RWPE2 (cell line): ENCODE results near the gene CDK10.

Experiments used
- ATAC-seq: fragments of 200-7000 bp; cut with Tn5 transposase; 3 replicates; pipeline ENCODE4 v1.9.1; 2021; ENCODE audit warnings: low read depth
- DNase-seq: peaks from one replicate; pipeline ENCODE4 v3.0.0-alpha.2; 2020; ENCODE audit warnings: low spot score
- H3K27ac ChIP-seq: fragments of 450-650 bp; 2 replicates; pipeline ENCODE4 v1.5.1; 2017; ENCODE audit warnings: mild to moderate bottlenecking; ENCODE audit not compliant: poor library complexity, severe bottlenecking
- H3K27me3 ChIP-seq: fragments of 250-450 bp; sonication (Bioruptor Pico); 2 replicates; pipeline ENCODE4 v1.5.1; 2021; ENCODE audit warnings: mild to moderate bottlenecking, moderate library complexity; ENCODE audit not compliant: insufficient read depth, poor library complexity, severe bottlenecking
- H3K36me3 ChIP-seq: fragments of 250-450 bp; sonication (Bioruptor Pico); 2 replicates; pipeline ENCODE4 v1.5.1; 2020; ENCODE audit warnings: low read depth, mild to moderate bottlenecking, moderate library complexity
- H3K4me1 ChIP-seq: fragments of 250-450 bp; sonication (Bioruptor Pico); 2 replicates; pipeline ENCODE4 v1.5.1; 2021; ENCODE audit warnings: mild to moderate bottlenecking, moderate library complexity; ENCODE audit not compliant: insufficient read depth, poor library complexity, severe bottlenecking
- H3K4me3 ChIP-seq: fragments of 250-450 bp; sonication (Bioruptor Pico); 2 replicates; pipeline ENCODE4 v1.5.1; 2021; ENCODE audit warnings: mild to moderate bottlenecking, moderate library complexity; ENCODE audit not compliant: severe bottlenecking
- H3K9me3 ChIP-seq: fragments of 250-450 bp; sonication (Bioruptor Pico); 2 replicates; pipeline ENCODE4 v1.5.1; 2021; ENCODE audit warnings: mild to moderate bottlenecking, moderate library complexity; ENCODE audit not compliant: severe bottlenecking
- CTCF ChIP-seq: fragments of 450-650 bp; IDR thresholded peaks from one replicate; pipeline ENCODE4 v1.5.1; 2017; ENCODE audit warnings: mild to moderate bottlenecking, moderate library complexity; ENCODE audit not compliant: poor library complexity, severe bottlenecking

The CDK10 gene

GRCh38 chr16:89737341-89738071, 51.0 kb downstream of the CDK10 start:
- Histone ChIP-seq H3K36me3 (peaks cover 96% of the 10 kb centered on the region), H3K27me3 (no peaks in the 10 kb centered on the region), H3K9me3 (no peaks in the 10 kb centered on the region), H3K4me3 (no peak overlapping the region), H3K27ac (no peak overlapping the region), H3K4me1 (no peaks in the 10 kb centered on the region)
- DNase-seq (no peak), ATAC-seq (no peak)
- no peak for TF ChIP-seq CTCF

- no peak overlapping the region for H3K4me3 ChIP-seq
- no peaks in the 10 kb centered on the region for H3K4me1 ChIP-seq
- no peaks in the 10 kb centered on the region for H3K27me3 ChIP-seq
- ATAC-seq (no peak), DNase-seq (no peak)
- no peak for TF ChIP-seq CTCF
- H3K27ac ChIP-seq: no peak overlapping the region
- peaks cover 99% of the 10 kb centered on the region for H3K36me3 ChIP-seq
- H3K9me3 ChIP-seq: no peaks in the 10 kb centered on the region
These were observed 51.5 kb downstream of the CDK10 start for GRCh38 chr16:89738072-89738377.

- no peak for DNase-seq
- Histone ChIP-seq H3K36me3 (peaks cover 99% of the 10 kb centered on the region), H3K27ac (no peak overlapping the region), H3K27me3 (no peaks in the 10 kb centered on the region), H3K4me1 (no peaks in the 10 kb centered on the region), H3K9me3 (no peaks in the 10 kb centered on the region), H3K4me3 (no peak overlapping the region)
- no peak for ATAC-seq
- no peak for TF ChIP-seq CTCF
These were observed 52.2 kb downstream of the CDK10 start for GRCh38 chr16:89738538-89739317.

GRCh38 chr16:89739383-89739782, 52.9 kb downstream of the CDK10 start:
- H3K4me3 ChIP-seq: no peak overlapping the region
- H3K27ac ChIP-seq: no peak overlapping the region
- ATAC-seq (no peak), DNase-seq (no peak)
- H3K36me3 ChIP-seq: peaks cover 99% of the 10 kb centered on the region
- H3K9me3 ChIP-seq: no peaks in the 10 kb centered on the region
- no peak for TF ChIP-seq CTCF
- no peaks in the 10 kb centered on the region for H3K27me3 ChIP-seq
- no peaks in the 10 kb centered on the region for H3K4me1 ChIP-seq
